Measurements from ENCODE around the gene TTC23.

DNA sequence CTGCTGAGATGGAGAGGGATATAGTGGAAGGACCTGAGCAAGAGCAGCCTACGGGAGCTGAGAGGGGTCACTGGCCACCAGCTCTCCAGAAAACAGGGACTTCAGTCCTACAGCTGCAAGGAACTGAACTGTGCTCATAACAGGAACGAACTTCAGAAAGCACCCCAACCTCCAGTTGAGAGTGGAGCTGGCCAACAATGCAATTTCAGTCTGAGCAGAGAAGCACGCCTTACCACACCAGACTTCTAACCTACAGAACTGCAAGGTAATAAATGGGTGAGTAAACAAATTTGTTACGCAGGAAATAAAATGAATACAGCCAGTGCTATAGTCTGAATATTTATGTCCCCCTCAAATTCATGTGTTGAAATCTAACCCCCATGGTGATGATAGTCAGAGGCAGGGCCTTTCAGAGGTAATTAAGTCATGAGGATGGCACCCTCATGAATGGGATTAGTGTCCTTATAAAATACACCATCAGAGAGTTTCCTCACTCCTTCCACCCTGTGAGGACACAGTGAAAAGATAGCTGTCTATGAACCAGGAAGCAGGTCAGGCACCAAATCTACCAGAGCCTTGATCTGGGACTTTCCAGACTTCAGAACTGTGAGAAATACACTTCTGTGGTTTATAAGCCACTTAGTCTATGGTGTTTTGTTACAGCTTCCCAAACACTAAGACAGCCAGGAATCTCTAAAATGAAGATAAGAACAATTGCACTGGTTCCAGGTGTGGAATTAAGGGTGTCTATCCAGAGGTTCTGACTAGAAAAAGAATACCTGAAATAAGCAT, 85.9 kb downstream of the TTC23 start:
- TF ChIP-seq HMGXB4 (CRISPR knock-in tag; IDR thresholded peaks at IDR 0.05) (no peak), CTCF (IDR thresholded peaks at IDR 0.05) (no peak), ZBTB43 (CRISPR knock-in tag; IDR thresholded peaks at IDR 0.05) (no peak), CREB1 (CRISPR knock-in tag; IDR thresholded peaks at IDR 0.05) (no peak), CBFB (CRISPR knock-in tag; IDR thresholded peaks at IDR 0.05; ENCODE audit: low read depth) (no peak), SMAD4 (CRISPR knock-in tag; IDR thresholded peaks at IDR 0.05) (no peak), JUN (CRISPR knock-in tag; IDR thresholded peaks at IDR 0.05) (no peak)

Data from WTC11 (cell line).